ENCODE measurements around the gene LRRC26.

LRRC26 gene

GRCh38 chr9:137198902-137199283, 29.0 kb upstream of the LRRC26 start:
- DNase-seq: no peak

GRCh38 chr9:137198051-137198901, 28.4 kb upstream of the LRRC26 start:
- DNase-seq: no peak

GRCh38 chr9:137195525-137196220, 25.8 kb upstream of the LRRC26 start:
- no peak for DNase-seq

GRCh38 chr9:137194909-137195308, 25.1 kb upstream of the LRRC26 start:
- DNase-seq: no peak

- DNase-seq: no peak
Measured at GRCh38 chr9:137194388-137194787, 24.5 kb upstream of the LRRC26 start.

GRCh38 chr9:137193771-137194170, 23.9 kb upstream of the LRRC26 start:
- DNase-seq: no peak

GRCh38 chr9:137192859-137193258, 23.0 kb upstream of the LRRC26 start:
- no peak for DNase-seq

GRCh38 chr9:137192448-137192780, 22.6 kb upstream of the LRRC26 start:
- DNase-seq: no peak

GRCh38 chr9:137191691-137192447, 22.0 kb upstream of the LRRC26 start:
- DNase-seq: no peak

GRCh38 chr9:137191245-137191644, 21.4 kb upstream of the LRRC26 start:
- no peak for DNase-seq

GRCh38 chr9:137190315-137190856, 20.5 kb upstream of the LRRC26 start:
- DNase-seq: no peak

GRCh38 chr9:137189297-137190295, 19.7 kb upstream of the LRRC26 start:
- DNase-seq: no peak

- DNase-seq: peak; percentile 93
Measured at GRCh38 chr9:137188490-137189296, 18.8 kb upstream of the LRRC26 start, which contains the start of the genes ANAPC2 and SSNA1. Gene ANAPC2, minus strand, starts transcription at chr9:137188560. Its CDS starts 28 bp downstream, at chr9:137188532. Gene SSNA1, plus strand, starts transcription at chr9:137188676. Its CDS starts 51 bp downstream, at chr9:137188727.

- no peak for DNase-seq
Measured at GRCh38 chr9:137188086-137188489, 18.2 kb upstream of the LRRC26 start.

GRCh38 chr9:137187386-137187785, 17.5 kb upstream of the LRRC26 start:
- DNase-seq: no peak

- no peak for DNase-seq
Measured at GRCh38 chr9:137186385-137186784, 16.5 kb upstream of the LRRC26 start.

- DNase-seq: no peak
Measured at GRCh38 chr9:137185921-137186320, 16.1 kb upstream of the LRRC26 start.

- DNase-seq: no peak
Measured at GRCh38 chr9:137184881-137185660, 15.2 kb upstream of the LRRC26 start.

GRCh38 chr9:137183980-137184595, 14.2 kb upstream of the LRRC26 start:
- DNase-seq: no peak
